ENCODE results near the gene FAM83B. TPM values are rescaled to one million over a fixed set of nuclear protein-coding genes. Genes with fewer than 3 reads are reported as not detected.

FAM83B gene
- total RNA-seq, 2 donors from 2014 or later: 13.1 to 14.9 TPM

DNA sequence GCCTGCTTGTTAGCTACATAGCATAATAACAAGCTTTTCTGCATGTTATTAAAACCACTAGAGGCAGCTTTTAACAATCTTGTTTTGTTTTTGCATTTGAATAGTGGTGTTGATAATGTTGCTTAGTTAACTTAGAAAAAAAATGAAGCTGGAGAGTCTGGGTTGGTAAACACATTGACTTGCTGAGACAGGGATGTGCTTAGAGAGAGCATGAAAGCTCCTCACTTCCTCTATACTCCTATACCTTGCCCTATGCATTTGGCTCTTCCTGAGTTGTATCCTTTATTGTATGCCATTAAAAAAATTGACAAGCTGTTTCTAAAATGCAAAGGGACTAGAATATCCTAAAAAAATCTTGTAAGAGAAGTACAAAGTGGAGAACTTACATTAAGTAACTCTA is 13.6 kb downstream of the FAM83B start:
- no peak for DNase-seq
- Histone ChIP-seq H3K4me1 (ENCODE audit: control insufficient read depth, insufficient read depth, low read length) (no peaks in the 10 kb centered on the region), H3K27me3 (ENCODE audit: control insufficient read depth, insufficient read depth, low read length, poor library complexity, severe bottlenecking) (no peaks in the 10 kb centered on the region), H3K4me3 (ENCODE audit: low read length) (no peak overlapping the region), H3K9me3 (ENCODE audit: control insufficient read depth, low read length) (no peaks in the 10 kb centered on the region), H3K36me3 (ENCODE audit: control insufficient read depth, insufficient read depth, low read length) (no peaks in the 10 kb centered on the region), H3K9ac (ENCODE audit: extremely low read depth, low read length, poor library complexity, severe bottlenecking) (no peak overlapping the region), H3K27ac (ENCODE audit: low read depth, low read length) (no peak overlapping the region)
- no peak overlapping the region for H3K27ac Mint-ChIP-seq
- no peak overlapping the region for H3K4me3 Mint-ChIP-seq
- H3K4me1 Mint-ChIP-seq: peaks cover 15% of the 10 kb centered on the region
- TF ChIP-seq, protein P1, sequence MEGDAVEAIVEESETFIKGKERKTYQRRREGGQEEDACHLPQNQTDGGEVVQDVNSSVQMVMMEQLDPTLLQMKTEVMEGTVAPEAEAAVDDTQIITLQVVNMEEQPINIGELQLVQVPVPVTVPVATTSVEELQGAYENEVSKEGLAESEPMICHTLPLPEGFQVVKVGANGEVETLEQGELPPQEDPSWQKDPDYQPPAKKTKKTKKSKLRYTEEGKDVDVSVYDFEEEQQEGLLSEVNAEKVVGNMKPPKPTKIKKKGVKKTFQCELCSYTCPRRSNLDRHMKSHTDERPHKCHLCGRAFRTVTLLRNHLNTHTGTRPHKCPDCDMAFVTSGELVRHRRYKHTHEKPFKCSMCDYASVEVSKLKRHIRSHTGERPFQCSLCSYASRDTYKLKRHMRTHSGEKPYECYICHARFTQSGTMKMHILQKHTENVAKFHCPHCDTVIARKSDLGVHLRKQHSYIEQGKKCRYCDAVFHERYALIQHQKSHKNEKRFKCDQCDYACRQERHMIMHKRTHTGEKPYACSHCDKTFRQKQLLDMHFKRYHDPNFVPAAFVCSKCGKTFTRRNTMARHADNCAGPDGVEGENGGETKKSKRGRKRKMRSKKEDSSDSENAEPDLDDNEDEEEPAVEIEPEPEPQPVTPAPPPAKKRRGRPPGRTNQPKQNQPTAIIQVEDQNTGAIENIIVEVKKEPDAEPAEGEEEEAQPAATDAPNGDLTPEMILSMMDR (conservative IDR thresholded peaks at IDR 0.05): no peak
- no peaks in the 10 kb centered on the region for H3K9me3 Mint-ChIP-seq
- no peaks in the 10 kb centered on the region for H3K27me3 Mint-ChIP-seq (ENCODE audit: insufficient read depth)
- no peaks in the 10 kb centered on the region for H3K36me3 Mint-ChIP-seq (ENCODE audit: low read depth)

DNA sequence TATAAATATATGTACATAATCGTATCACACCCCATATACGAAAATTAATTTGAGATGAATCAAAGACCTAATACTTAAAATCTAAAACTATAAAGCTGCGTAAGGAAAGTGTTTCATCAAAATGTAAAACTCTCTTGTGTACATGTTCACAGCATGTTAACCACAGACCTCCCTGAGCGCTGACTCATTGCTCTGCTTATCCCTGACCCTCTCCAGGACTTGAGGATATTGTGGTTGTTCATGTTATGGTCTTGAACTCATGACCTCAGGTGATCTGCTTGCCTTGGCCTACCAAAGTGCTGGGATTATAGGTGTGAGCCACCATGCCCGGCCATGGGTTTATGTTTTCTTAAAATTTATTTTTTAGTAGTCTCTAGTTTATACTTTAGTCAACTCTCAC is 14.2 kb downstream of the FAM83B start:
- H3K27me3 ChIP-seq (ENCODE audit: control insufficient read depth, insufficient read depth, low read length, poor library complexity, severe bottlenecking): no peaks in the 10 kb centered on the region
- no peak overlapping the region for H3K9ac ChIP-seq (ENCODE audit: extremely low read depth, low read length, poor library complexity, severe bottlenecking)
- Mint-ChIP-seq H3K27me3 (ENCODE audit: insufficient read depth) (no peaks in the 10 kb centered on the region), H3K4me1 (peaks cover 15% of the 10 kb centered on the region), H3K4me3 (no peak overlapping the region), H3K36me3 (ENCODE audit: low read depth) (no peaks in the 10 kb centered on the region), H3K9me3 (no peaks in the 10 kb centered on the region), H3K27ac (no peak overlapping the region)
- 65 to 83% methylated on average over 2 to 5 of the region's 5 CpGs for WGBS, 2 experiments (ENCODE audit: insufficient coverage in 1 of 2, insufficient read length in 1 of 2)
- no peak overlapping the region for H3K27ac ChIP-seq (ENCODE audit: low read depth, low read length)
- no peak overlapping the region for H3K4me3 ChIP-seq (ENCODE audit: low read length)
- DNase-seq: no peak
- H3K36me3 ChIP-seq (ENCODE audit: control insufficient read depth, insufficient read depth, low read length): no peaks in the 10 kb centered on the region
- H3K9me3 ChIP-seq (ENCODE audit: control insufficient read depth, low read length): no peaks in the 10 kb centered on the region
- H3K4me1 ChIP-seq (ENCODE audit: control insufficient read depth, insufficient read depth, low read length): no peaks in the 10 kb centered on the region
- TF ChIP-seq, protein P1 (conservative IDR thresholded peaks at IDR 0.05): no peak

DNA sequence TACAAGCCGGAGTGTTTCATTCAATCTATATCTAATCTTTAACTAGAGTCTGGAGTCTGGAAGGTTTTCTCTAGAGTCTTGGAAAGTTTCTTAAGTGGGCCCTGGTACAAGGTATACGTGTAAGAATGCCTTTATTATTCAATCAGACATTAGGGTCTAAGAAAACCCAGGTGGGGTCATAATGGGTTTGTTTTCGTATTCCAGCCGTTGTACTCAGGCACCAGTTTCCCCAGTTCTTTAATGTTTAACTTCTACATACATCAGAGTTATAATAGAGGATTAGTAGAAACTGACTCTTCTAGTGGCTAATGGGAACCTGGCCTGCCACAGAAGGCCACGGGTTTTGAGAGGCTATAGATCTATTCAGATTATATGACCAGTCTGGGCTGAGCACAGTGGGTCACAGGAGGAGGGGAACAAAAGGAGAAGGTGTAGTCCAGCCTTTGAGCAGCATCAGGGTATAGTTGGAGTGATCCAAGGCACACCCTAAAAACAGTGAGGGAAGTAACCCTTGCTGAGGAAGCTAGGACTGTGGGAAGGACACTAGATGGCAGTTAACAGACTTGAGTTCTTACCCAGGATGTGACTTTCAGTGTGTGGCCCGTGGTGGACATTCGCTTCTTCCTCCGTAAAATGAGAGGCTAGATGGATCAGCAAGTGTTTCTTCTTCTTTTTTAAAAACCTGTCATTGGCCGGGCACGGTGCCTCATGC is 15.5 kb downstream of the FAM83B start:
- Histone ChIP-seq H3K9ac (ENCODE audit: extremely low read depth, low read length, poor library complexity, severe bottlenecking) (no peak overlapping the region), H3K27me3 (ENCODE audit: control insufficient read depth, insufficient read depth, low read length, poor library complexity, severe bottlenecking) (no peaks in the 10 kb centered on the region), H3K4me1 (ENCODE audit: control insufficient read depth, insufficient read depth, low read length) (no peaks in the 10 kb centered on the region), H3K9me3 (ENCODE audit: control insufficient read depth, low read length) (no peaks in the 10 kb centered on the region), H3K27ac (ENCODE audit: low read depth, low read length) (no peak overlapping the region), H3K4me3 (ENCODE audit: low read length) (no peak overlapping the region), H3K36me3 (ENCODE audit: control insufficient read depth, insufficient read depth, low read length) (no peaks in the 10 kb centered on the region)
- no peak overlapping the region for H3K27ac Mint-ChIP-seq
- H3K36me3 Mint-ChIP-seq (ENCODE audit: low read depth): no peaks in the 10 kb centered on the region
- H3K4me1 Mint-ChIP-seq: peaks cover 10% of the 10 kb centered on the region
- H3K27me3 Mint-ChIP-seq (ENCODE audit: insufficient read depth): no peaks in the 10 kb centered on the region
- no peak overlapping the region for H3K4me3 Mint-ChIP-seq
- WGBS, 2 experiments (ENCODE audit: insufficient coverage in 1 of 2, insufficient read length in 1 of 2): 84 to 100% methylated on average over 2 to 10 of the region's 10 CpGs
- DNase-seq: no peak
- no peaks in the 10 kb centered on the region for H3K9me3 Mint-ChIP-seq
- TF ChIP-seq, protein P1 (conservative IDR thresholded peaks at IDR 0.05): no peak
